Right lobe of liver (tissue), 4 donors: Measurements from ENCODE around the gene MTCL3.

Experiments used
- CTCF ChIP-seq, 4 donors: fragments of 200-600 bp in 3 of 4; fragments of 450-650 bp in 1 of 4; IDR thresholded peaks; one replicate each; pipeline versions ENCODE4 v1.5.1 to v1.8.0; 2016 to 2022; ENCODE audit warnings: antibody characterized with exemption in 4 of 4, mild to moderate bottlenecking in 2 of 4
- POLR2A ChIP-seq: fragments of 450-650 bp; IDR thresholded peaks from one replicate; pipeline ENCODE4 v1.6.1; 2017; ENCODE audit warnings: antibody characterized with exemption, mild to moderate bottlenecking
- donor health status: DM: no; HTN: no; CAD: no.
- donor health status: DM: no; HTN: no; CAD: no.
- donor health status: DM: no; HTN: yes; CAD: no.

- TF ChIP-seq CTCF (IDR thresholded peaks at IDR 0.05) (no peak), POLR2A (no peak)
Observed at GRCh38 chr6:127515234-127515793, 3.8 kb downstream of the MTCL3 start.
